IMR-90 (cell line): ENCODE data around the gene TMEM86B. TPM values are rescaled to one million over a fixed set of nuclear protein-coding genes. Genes with fewer than 3 reads are reported as not detected.

Experiments
- ATAC-seq: fragments of 200-7000 bp; cut with Tn5 transposase; 2 replicates; pipeline ENCODE4 v1.9.1; 2020; ENCODE audit warnings: low read depth, mild to moderate bottlenecking, moderate library complexity
- BruUV-seq: library from RNA; stranded (reverse); fragments of 400-500 nt; replicated peaks from 2 replicates; lab custom pipeline; 2021; lab: Mats Ljungman, UMichigan
- CTCF ChIA-PET: fragments of 300-600 bp; formaldehyde crosslinking; extraction: SDS; loops from one replicate; lab custom pipeline; 2021; ENCODE audit warnings: antibody characterized with exemption; lab: Yijun Ruan, JAX
- POLR2A ChIA-PET: fragments of 300-600 bp; sonication (Branson Sonifier 250); formaldehyde crosslinking; loops from one replicate; lab custom pipeline; 2022; ENCODE audit warnings: antibody characterized with exemption; ENCODE audit not compliant: unreplicated experiment; lab: Charles Lee
- DNase-seq: peaks from one replicate; pipeline ENCODE4 v3.0.0; 2013
- H2AFZ ChIP-seq: replicated peaks from 2 replicates; pipeline ENCODE3; 2013; ENCODE audit warnings: low read length, mild to moderate bottlenecking; ENCODE audit not compliant: poor library complexity
- H2AK5ac ChIP-seq: 2 replicates; pipeline ENCODE4 v1.6.1; 2013; ENCODE audit warnings: low read depth, low read length, inconsistent platforms
- H2AK9ac ChIP-seq: replicated peaks from 2 replicates; pipeline ENCODE3; 2013; ENCODE audit warnings: mild to moderate bottlenecking, low read depth, low read length, moderate library complexity; ENCODE audit not compliant: poor library complexity
- H2BK120ac ChIP-seq: 2 replicates; pipeline ENCODE4 v1.6.1; 2013; ENCODE audit warnings: low read depth, low read length, inconsistent platforms
- H2BK15ac ChIP-seq: 3 replicates; pipeline ENCODE4 v1.6.1; 2013; ENCODE audit warnings: low read depth, low read length, inconsistent platforms
- H2BK20ac ChIP-seq: 2 replicates; pipeline ENCODE4 v1.6.1; 2013; ENCODE audit warnings: low read depth, mild to moderate bottlenecking, inconsistent platforms, low read length, moderate library complexity
- H2BK5ac ChIP-seq: 2 replicates; pipeline ENCODE4 v1.6.1; 2013; ENCODE audit warnings: mild to moderate bottlenecking, low read depth, low read length, inconsistent platforms; ENCODE audit not compliant: poor library complexity, severe bottlenecking
- H3K14ac ChIP-seq: replicated peaks from 2 replicates; pipeline ENCODE4 v1.6.1; 2013; ENCODE audit warnings: low read depth, low read length, inconsistent platforms
- H3K18ac ChIP-seq: 2 replicates; pipeline ENCODE4 v1.6.1; 2013; ENCODE audit warnings: low read depth, low read length, control low read depth
- H3K23ac ChIP-seq: 2 replicates; pipeline ENCODE4 v1.6.1; 2013; ENCODE audit warnings: low read depth, low read length, inconsistent platforms
- H3K27ac ChIP-seq: 2 replicates; pipeline ENCODE4 v1.5.1; 2013; ENCODE audit warnings: mild to moderate bottlenecking, control low read depth, low read length; ENCODE audit not compliant: insufficient read depth
- H3K27me3 ChIP-seq: 2 replicates; pipeline ENCODE4 v1.6.1; 2013; ENCODE audit warnings: low read length; ENCODE audit not compliant: control insufficient read depth, insufficient read depth
- H3K36me3 ChIP-seq: 2 replicates; pipeline ENCODE4 v1.6.1; 2013; ENCODE audit warnings: low read length, mixed read lengths; ENCODE audit not compliant: control insufficient read depth, insufficient read depth
- H3K4ac ChIP-seq: 2 replicates; pipeline ENCODE4 v1.6.1; 2013; ENCODE audit warnings: low read depth, low read length, inconsistent platforms
- H3K4me1 ChIP-seq: 2 replicates; pipeline ENCODE4 v1.6.1; 2013; ENCODE audit warnings: low read length, mixed read lengths; ENCODE audit not compliant: control insufficient read depth, insufficient read depth
- H3K4me2 ChIP-seq: 2 replicates; pipeline ENCODE4 v1.6.1; 2013; ENCODE audit warnings: low read depth, mild to moderate bottlenecking, control low read depth, low read length, moderate library complexity
- H3K4me3 ChIP-seq: 2 replicates; pipeline ENCODE4 v1.5.1; 2013; ENCODE audit warnings: low read depth, mild to moderate bottlenecking, control low read depth, low read length, moderate library complexity; ENCODE audit not compliant: insufficient read depth
- H3K56ac ChIP-seq: 2 replicates; pipeline ENCODE4 v1.6.1; 2013; ENCODE audit warnings: low read length, inconsistent platforms; ENCODE audit not compliant: insufficient read depth; ENCODE audit errors: extremely low read depth
- H3K79me1 ChIP-seq, 2 experiments: 2 replicates each; pipeline ENCODE4 v1.6.1; 2013; ENCODE audit warnings: low read length in 2 of 2, inconsistent platforms in 1 of 2, low read depth in 1 of 2
- H3K9ac ChIP-seq: 2 replicates; pipeline ENCODE4 v1.6.1; 2013; ENCODE audit warnings: low read depth, low read length, control low read depth
- H3K9me1 ChIP-seq: 2 replicates; pipeline ENCODE4 v1.6.1; 2013; ENCODE audit warnings: low read length, inconsistent platforms; ENCODE audit not compliant: insufficient read depth
- H3K9me3 ChIP-seq: 2 replicates; pipeline ENCODE4 v1.6.1; 2013; ENCODE audit warnings: low read length; ENCODE audit not compliant: control insufficient read depth, insufficient read depth
- H4K20me1 ChIP-seq: 2 replicates; pipeline ENCODE4 v1.6.1; 2013; ENCODE audit warnings: low read length, inconsistent platforms; ENCODE audit not compliant: insufficient read depth
- H4K5ac ChIP-seq: 2 replicates; pipeline ENCODE4 v1.6.1; 2013; ENCODE audit warnings: mild to moderate bottlenecking, low read depth, low read length, control low read depth
- H4K8ac ChIP-seq, 2 experiments: 2 replicates each; pipeline ENCODE4 v1.6.1; 2013; ENCODE audit warnings: low read depth in 2 of 2, low read length in 2 of 2, control low read depth in 1 of 2, inconsistent platforms in 1 of 2
- H4K91ac ChIP-seq: 2 replicates; pipeline ENCODE4 v1.6.1; 2013; ENCODE audit warnings: low read depth, low read length, inconsistent platforms; ENCODE audit not compliant: insufficient read depth
- BHLHE40 ChIP-seq: fragments of 150-350 bp; IDR thresholded peaks from 2 replicates; pipeline ENCODE4 v1.6.1; 2016; ENCODE audit warnings: mild to moderate bottlenecking, low read depth, low read length
- CEBPB ChIP-seq: IDR thresholded peaks from 2 replicates; pipeline ENCODE4 v1.6.1; 2012; ENCODE audit warnings: low read depth, low read length, improper control_type of control experiment
- CHD1 ChIP-seq: IDR thresholded peaks from 2 replicates; pipeline ENCODE4 v1.6.1; 2012; ENCODE audit warnings: low read depth, low read length, improper control_type of control experiment
- CTCF ChIP-seq: conservative IDR thresholded peaks from 2 replicates; pipeline ENCODE4 v1.5.1; 2012; ENCODE audit warnings: mild to moderate bottlenecking, low read depth, low read length, improper control_type of control experiment
- ELK1 ChIP-seq: fragments of 150-350 bp; IDR thresholded peaks from 2 replicates; pipeline ENCODE4 v1.6.1; 2016; ENCODE audit warnings: low read depth, mild to moderate bottlenecking, low read length, moderate library complexity, borderline replicate concordance
- FOS ChIP-seq: fragments of 150-350 bp; IDR thresholded peaks from 2 replicates; pipeline ENCODE4 v1.6.1; 2016; ENCODE audit warnings: low read depth, low read length
- MAFK ChIP-seq: IDR thresholded peaks from 2 replicates; pipeline ENCODE4 v1.6.1; 2012; ENCODE audit warnings: low read depth, low read length, improper control_type of control experiment
- MAZ ChIP-seq: IDR thresholded peaks from 2 replicates; pipeline ENCODE4 v1.6.1; 2012; ENCODE audit warnings: low read depth, mild to moderate bottlenecking, low read length, improper control_type of control experiment, moderate library complexity, borderline replicate concordance
- MXI1 ChIP-seq: IDR thresholded peaks from 2 replicates; pipeline ENCODE4 v1.6.1; 2012; ENCODE audit warnings: low read depth, mild to moderate bottlenecking, low read length, moderate library complexity, borderline replicate concordance
- NFE2L2 ChIP-seq: fragments of 150-350 bp; IDR thresholded peaks from 2 replicates; pipeline ENCODE4 v1.6.1; 2016; ENCODE audit warnings: low read depth, mild to moderate bottlenecking, low read length
- POLR2A ChIP-seq: IDR thresholded peaks from 2 replicates; pipeline ENCODE4 v1.6.1; 2012; ENCODE audit warnings: mild to moderate bottlenecking, low read depth, low read length
- RAD21 ChIP-seq: IDR thresholded peaks from 2 replicates; pipeline ENCODE4 v1.6.1; 2012; ENCODE audit warnings: low read length, improper control_type of control experiment
- RCOR1 ChIP-seq: IDR thresholded peaks from 2 replicates; pipeline ENCODE4 v1.6.1; 2012; ENCODE audit warnings: mild to moderate bottlenecking, low read length, improper control_type of control experiment; ENCODE audit not compliant: insufficient replicate concordance
- RFX5 ChIP-seq: IDR thresholded peaks from 2 replicates; pipeline ENCODE4 v1.8.0; 2012; ENCODE audit warnings: low read depth, mild to moderate bottlenecking, low read length, moderate library complexity
- SMC3 ChIP-seq: fragments of 150-350 bp; IDR thresholded peaks from 2 replicates; pipeline ENCODE4 v1.6.1; 2016; ENCODE audit warnings: low read depth, mild to moderate bottlenecking, antibody characterized with exemption, low read length, moderate library complexity
- USF2 ChIP-seq: fragments of 150-350 bp; IDR thresholded peaks from 2 replicates; pipeline ENCODE4 v1.6.1; 2017; ENCODE audit warnings: mild to moderate bottlenecking, antibody characterized with exemption, low read length, low read depth
- WGBS, 2 experiments: methylation state at CpG; one replicate each; pipeline versions ENCODE4 v1.1.5 to v1.1.7; 2013; ENCODE audit warnings: missing lambda C conversion rate in 2 of 2; ENCODE audit not compliant: insufficient read length in 1 of 2; ENCODE audit errors: extremely low coverage in 2 of 2; 5-methylcytosine and 5-hydroxymethylcytosine counted together
- dilution Hi-C: fragments of 300-500 bp; cut with HindIII; formaldehyde crosslinking; loops from one replicate; pipeline ENCODE4 v1.14.3; 2018; ENCODE audit warnings: low sequenced_read_pairs; ENCODE audit not compliant: unreplicated experiment
- in situ Hi-C: fragments of 300-500 bp; cut with MboI; formaldehyde crosslinking; loops from 3 replicates; pipeline ENCODE4 v1.14.3; 2019; ENCODE audit warnings: low sequenced_read_pairs, inconsistent platforms, mixed read lengths
- intact Hi-C: fragments of 100-400 bp; cut with micrococcal nuclease; formaldehyde crosslinking; loops from 2 replicates; pipeline ENCODE4 v1.10.0; 2022
- polyA plus RNA-seq, 3 experiments: library from polyadenylated mRNA; depleted of rRNA; stranded (reverse); fragments of >200 nt; gene quantifications; 2 replicates each; pipeline ENCODE4 v1.2.3, GENCODE V29; 2012; ENCODE audit warnings: low replicate concordance in 1 of 3
- total RNA-seq: library from RNA; depleted of rRNA; stranded (reverse); fragments of >200 nt; gene quantifications from 2 replicates; pipeline ENCODE4 v1.2.3, GENCODE V29; 2012

The TMEM86B gene
- total and polyA plus RNA-seq, 2 of the 4 experiments (the other 2 are of a cell fraction) = 0.18 to 2.4 TPM

- intact Hi-C loops = no loop called here
- Histone ChIP-seq H2BK20ac (no peak overlapping the region), H2BK15ac (no peak overlapping the region), H3K14ac (no peak overlapping the region), H3K18ac (no peak overlapping the region), H3K27ac (no peak overlapping the region), H4K8ac (no peak overlapping the region), H2AK9ac (peak overlapping the region; percentile 72), H3K9ac (no peak overlapping the region), H3K36me3 (peaks cover 71% of the 10 kb centered on the region), H4K5ac (no peak overlapping the region), H3K79me1 (peaks cover 6 to 30% of the 10 kb centered on the region in 2 experiments), H4K20me1 (peaks cover 6% of the 10 kb centered on the region), H3K23ac (no peak overlapping the region), H3K56ac (no peak overlapping the region), H2BK5ac (no peak overlapping the region), H3K9me3 (no peaks in the 10 kb centered on the region), H3K4me1 (no peaks in the 10 kb centered on the region), H3K4me2 (no peak overlapping the region), H3K27me3 (no peaks in the 10 kb centered on the region), H3K4ac (no peak overlapping the region), H2AFZ (no peak overlapping the region), H2AK5ac (no peak overlapping the region), H3K4me3 (no peak overlapping the region), H4K91ac (no peak overlapping the region), H2BK120ac (no peak overlapping the region), H3K9me1 (peaks cover 5% of the 10 kb centered on the region)
- no peak for TF ChIP-seq ELK1
- no peak for TF ChIP-seq RFX5
- TF ChIP-seq BHLHE40 = no peak
- TF ChIP-seq MAFK = no peak
- no peak for TF ChIP-seq POLR2A
- TF ChIP-seq CTCF = no peak
- no peak for TF ChIP-seq RCOR1
- TF ChIP-seq NFE2L2 = no peak
- TF ChIP-seq MXI1 = no peak
- TF ChIP-seq CHD1 = no peak
- no peak for TF ChIP-seq SMC3
- no peak for TF ChIP-seq USF2
- TF ChIP-seq MAZ = no peak
- no peak for TF ChIP-seq RAD21
- no peak for TF ChIP-seq CEBPB
- no peak for TF ChIP-seq FOS
- dilution Hi-C loops = no loop called here
- in situ Hi-C loops = no loop called here
- DNase-seq = no peak
- no TSS peak for BruUV-seq
- ATAC-seq = no peak
- CTCF ChIA-PET = no interaction called here
- POLR2A ChIA-PET = no interaction called here
- WGBS, 2 experiments = 98% methylated on average over 6 of the region's 12 CpGs; no CpG with 5 or more reads in 1 of the 2 experiments
Measured at GRCh38 chr19:55239004-55239403, 10.4 kb upstream of the TMEM86B start.
